DOHH2 (cell line): ENCODE measurements around the gene CCR7.

ENCODE experiments used
- H3F3A ChIP-seq: fragments of 200-600 bp; sonication (generic), shearing (Covaris generic); 2 replicates; pipeline ENCODE4 v1.6.0; 2016; ENCODE audit warnings: antibody characterized with exemption, mild to moderate bottlenecking; ENCODE audit not compliant: control insufficient read depth, insufficient read depth
- H3K27ac ChIP-seq: fragments of 200-600 bp; sonication (generic); 2 replicates; pipeline ENCODE4 v1.5.1; 2014; ENCODE audit warnings: low read depth, mild to moderate bottlenecking, low read length, moderate library complexity
- H3K27me3 ChIP-seq: fragments of 200-600 bp; sonication (generic); 2 replicates; pipeline ENCODE4 v1.6.1; 2014; ENCODE audit warnings: mild to moderate bottlenecking, low read length, mixed read lengths; ENCODE audit not compliant: control insufficient read depth
- H3K36me3 ChIP-seq: fragments of 200-600 bp; sonication (generic); 2 replicates; pipeline ENCODE4 v1.6.1; 2014; ENCODE audit warnings: mild to moderate bottlenecking, low read length, moderate library complexity, mixed read lengths; ENCODE audit not compliant: control insufficient read depth
- H3K4me1 ChIP-seq: fragments of 200-600 bp; sonication (generic); 2 replicates; pipeline ENCODE4 v1.6.1; 2014; ENCODE audit warnings: mild to moderate bottlenecking, low read length, mixed read lengths; ENCODE audit not compliant: control insufficient read depth
- H3K4me2 ChIP-seq: fragments of 200-600 bp; sonication (generic); 2 replicates; pipeline ENCODE4 v1.6.0; 2014; ENCODE audit warnings: mild to moderate bottlenecking, low read length, moderate library complexity
- H3K4me3 ChIP-seq: fragments of 200-600 bp; sonication (generic); 2 replicates; pipeline ENCODE4 v1.5.1; 2014; ENCODE audit warnings: mild to moderate bottlenecking, low read length, mixed read lengths
- H3K79me2 ChIP-seq: fragments of 200-600 bp; sonication (generic); 2 replicates; pipeline ENCODE4 v1.6.1; 2014; ENCODE audit warnings: mild to moderate bottlenecking, low read length, mixed read lengths; ENCODE audit not compliant: control insufficient read depth
- H3K9me2 ChIP-seq: fragments of 200-600 bp; sonication (generic); replicated peaks from 2 replicates; pipeline ENCODE4 v1.6.1; 2014; ENCODE audit warnings: mild to moderate bottlenecking, low read length, mixed read lengths; ENCODE audit not compliant: control insufficient read depth
- H3K9me3 ChIP-seq: fragments of 200-600 bp; sonication (generic); 2 replicates; pipeline ENCODE4 v1.6.1; 2014; ENCODE audit warnings: antibody characterized with exemption, low read length, mixed read lengths; ENCODE audit not compliant: control insufficient read depth, insufficient read depth
- H4K20me1 ChIP-seq: fragments of 200-600 bp; sonication (generic); 2 replicates; pipeline ENCODE4 v1.6.0; 2014; ENCODE audit warnings: low read depth, mild to moderate bottlenecking, antibody characterized with exemption, low read length, moderate library complexity; ENCODE audit not compliant: control insufficient read depth, insufficient read depth
- CTCF ChIP-seq: fragments of 200-600 bp; sonication (generic); IDR thresholded peaks from one replicate; pipeline ENCODE4 v1.5.1; 2014; ENCODE audit warnings: antibody characterized with exemption, mild to moderate bottlenecking, low read depth, low read length; ENCODE audit not compliant: poor library complexity, severe bottlenecking
- EZH2phosphoT487 ChIP-seq: fragments of 200-600 bp; sonication (generic); IDR thresholded peaks from 2 replicates; pipeline ENCODE4 v1.6.1; 2017; ENCODE audit warnings: borderline replicate concordance, mild to moderate bottlenecking, antibody characterized with exemption, low read length, moderate library complexity, mixed read lengths

CCR7 gene

DNA sequence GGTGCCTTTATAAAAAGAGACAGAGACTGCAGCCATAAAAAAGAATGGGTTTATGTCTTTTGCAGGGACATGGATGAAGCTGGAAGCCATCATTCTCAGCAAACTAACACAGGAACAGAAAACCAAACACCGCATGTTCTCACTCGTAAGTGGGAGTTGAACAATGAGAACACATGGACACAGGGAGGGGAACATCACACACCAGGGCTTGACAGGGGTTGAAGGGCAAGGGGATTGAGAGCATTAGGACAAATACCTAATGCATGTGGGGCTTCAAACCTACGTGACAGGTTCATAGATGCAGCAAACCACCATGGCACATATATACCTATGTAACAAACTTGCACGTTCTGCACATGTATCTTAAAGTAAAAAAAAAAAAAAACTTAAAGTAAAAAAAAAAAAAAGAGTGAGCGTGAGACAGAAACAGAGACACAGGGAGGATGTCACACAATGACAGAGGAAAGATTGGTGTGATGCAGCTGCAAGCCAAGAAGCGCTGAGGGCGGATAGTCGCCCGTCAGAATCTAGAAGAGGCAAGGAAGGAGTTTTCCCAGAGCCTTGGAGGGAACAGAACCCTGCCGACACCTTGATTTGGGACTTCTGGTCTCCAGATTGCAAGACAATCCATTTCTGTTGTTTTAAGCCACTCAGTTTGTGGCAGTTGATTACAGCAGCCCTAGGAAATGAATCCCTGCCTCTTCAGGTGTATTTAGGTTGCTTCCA is 36.4 kb downstream of the CCR7 start:
- Histone ChIP-seq H4K20me1 (no peaks in the 10 kb centered on the region), H3K9me2 (no peaks in the 10 kb centered on the region), H3K9me3 (peaks cover 13% of the 10 kb centered on the region; the same call in 1 of the 2 replicates), H3K4me3 (no peak overlapping the region), H3K36me3 (no peaks in the 10 kb centered on the region), H3K27ac (no peak overlapping the region), H3K27me3 (peaks cover 80% of the 10 kb centered on the region), H3K4me2 (no peak overlapping the region), H3K4me1 (peaks cover 6% of the 10 kb centered on the region), H3K79me2 (no peaks in the 10 kb centered on the region), H3F3A (no peaks in the 10 kb centered on the region)
- TF ChIP-seq EZH2phosphoT487 (no peak), CTCF (no peak)

DNA sequence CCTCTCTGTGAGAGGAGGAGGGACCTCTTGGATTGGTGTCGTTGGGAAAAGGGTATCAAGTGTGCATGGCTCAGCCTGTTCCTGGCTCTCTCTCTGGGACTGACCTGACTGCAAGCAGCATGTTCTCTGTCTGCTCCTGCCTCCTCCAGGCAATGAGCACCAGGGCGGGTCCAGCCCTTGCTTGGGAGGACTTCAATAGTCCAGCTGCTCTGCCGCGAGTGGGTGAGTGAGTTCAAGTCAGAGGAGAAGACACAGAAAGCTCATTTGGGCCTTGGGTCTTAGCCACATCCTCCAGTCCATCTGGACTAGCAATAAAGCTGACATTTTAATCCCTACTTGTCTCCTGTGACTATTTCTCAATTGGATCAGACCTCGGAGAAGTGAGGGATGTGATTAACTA is 38.6 kb downstream of the CCR7 start:
- peaks cover 70% of the 10 kb centered on the region for H3K27me3 ChIP-seq
- H3K36me3 ChIP-seq: no peaks in the 10 kb centered on the region
- TF ChIP-seq EZH2phosphoT487 (no peak), CTCF (no peak)

GRCh38 chr17:40525294-40525693 is 40.0 kb downstream of the CCR7 start:
- H3K27me3 ChIP-seq: peaks cover 62% of the 10 kb centered on the region
- H3K9me3 ChIP-seq: peaks cover 13% of the 10 kb centered on the region; the same call in 1 of the 2 replicates
- H4K20me1 ChIP-seq: no peaks in the 10 kb centered on the region
- TF ChIP-seq CTCF (no peak), EZH2phosphoT487 (no peak)
- H3K36me3 ChIP-seq: no peaks in the 10 kb centered on the region
- H3K9me2 ChIP-seq: no peaks in the 10 kb centered on the region
- no peak overlapping the region for H3K4me2 ChIP-seq
- H3K4me1 ChIP-seq: no peaks in the 10 kb centered on the region
- H3K79me2 ChIP-seq: no peaks in the 10 kb centered on the region
- no peaks in the 10 kb centered on the region for H3F3A ChIP-seq
- no peak overlapping the region for H3K27ac ChIP-seq
- H3K4me3 ChIP-seq: no peak overlapping the region

More for the DNA sequence above, 38.6 kb downstream of the CCR7 start:
- no peaks in the 10 kb centered on the region for H3K79me2 ChIP-seq
- H3K4me1 ChIP-seq: no peaks in the 10 kb centered on the region
- no peaks in the 10 kb centered on the region for H4K20me1 ChIP-seq
- no peaks in the 10 kb centered on the region for H3K9me2 ChIP-seq
- H3K4me2 ChIP-seq: no peak overlapping the region
- H3K9me3 ChIP-seq: peaks cover 13% of the 10 kb centered on the region; the same call in 1 of the 2 replicates
- H3F3A ChIP-seq: no peaks in the 10 kb centered on the region
- no peak overlapping the region for H3K27ac ChIP-seq
- H3K4me3 ChIP-seq: no peak overlapping the region
